HCT116 (cell line): ENCODE data around the gene IL31RA.

ENCODE experiments used
- ELF1 ChIP-seq: IDR thresholded peaks from 2 replicates; pipeline ENCODE4 v1.6.1; 2012; ENCODE audit warnings: low read depth, borderline replicate concordance
- EZH2 ChIP-seq: fragments of 200-600 bp; sonication (generic); IDR thresholded peaks from 2 replicates; pipeline ENCODE4 v1.6.1; 2017; ENCODE audit warnings: antibody characterized with exemption, mixed run types
- EZH2phosphoT487 ChIP-seq: fragments of 200-600 bp; IDR thresholded peaks from 2 replicates; pipeline ENCODE4 v1.6.1; 2018; ENCODE audit warnings: antibody characterized with exemption, borderline replicate concordance
- FOSL1 ChIP-seq: IDR thresholded peaks from 2 replicates; pipeline ENCODE4 v1.6.1; 2012; ENCODE audit warnings: low read depth
- JUND ChIP-seq: IDR thresholded peaks from 2 replicates; pipeline ENCODE4 v1.6.1; 2012
- POLR2A ChIP-seq: IDR thresholded peaks from 2 replicates; pipeline ENCODE4 v1.7.0; 2011; ENCODE audit warnings: borderline replicate concordance; ENCODE audit not compliant: insufficient read depth, insufficient read length; ENCODE audit errors: extremely low read depth
- POLR2AphosphoS5 ChIP-seq: IDR thresholded peaks from 2 replicates; pipeline ENCODE4 v1.6.1; 2011; ENCODE audit warnings: mild to moderate bottlenecking, low read depth, low read length, moderate library complexity
- SIN3A ChIP-seq: IDR thresholded peaks from 2 replicates; pipeline ENCODE4 v1.6.1; 2012; ENCODE audit warnings: low read depth
- YY1 ChIP-seq: IDR thresholded peaks from 2 replicates; pipeline ENCODE4 v1.6.1; 2011; ENCODE audit warnings: low read length, low read depth, moderate library complexity, mild to moderate bottlenecking; ENCODE audit not compliant: insufficient replicate concordance; ENCODE audit errors: extremely low read depth
- ZFX ChIP-seq: fragments of 450-650 bp; IDR thresholded peaks from 2 replicates; pipeline ENCODE4 v1.6.1; 2017
- ZNF274 ChIP-seq: fragments of 200-500 bp; sonication (Bioruptor generic); IDR thresholded peaks from 2 replicates; pipeline ENCODE4 v1.6.1; 2014; ENCODE audit warnings: mild to moderate bottlenecking, low read depth, low read length, inconsistent platforms
- TF ChIP-seq, protein P1 (sequence below), 3 experiments: fragments of 200-600 bp in 1 of 3; sonication (generic) in 1 of 3; IDR thresholded peaks in 2 of 3; conservative IDR thresholded peaks in 1 of 3; 2 replicates each; pipeline ENCODE4 v1.5.1; 2012 to 2017; ENCODE audit warnings: low read depth in 2 of 3, low read length in 2 of 3, antibody characterized with exemption in 1 of 3, borderline replicate concordance in 1 of 3, control low read depth in 1 of 3, mild to moderate bottlenecking in 1 of 3, mixed read lengths in 1 of 3, mixed run types in 1 of 3, moderate library complexity in 1 of 3; ENCODE audit not compliant: insufficient read depth in 1 of 3

DNA sequence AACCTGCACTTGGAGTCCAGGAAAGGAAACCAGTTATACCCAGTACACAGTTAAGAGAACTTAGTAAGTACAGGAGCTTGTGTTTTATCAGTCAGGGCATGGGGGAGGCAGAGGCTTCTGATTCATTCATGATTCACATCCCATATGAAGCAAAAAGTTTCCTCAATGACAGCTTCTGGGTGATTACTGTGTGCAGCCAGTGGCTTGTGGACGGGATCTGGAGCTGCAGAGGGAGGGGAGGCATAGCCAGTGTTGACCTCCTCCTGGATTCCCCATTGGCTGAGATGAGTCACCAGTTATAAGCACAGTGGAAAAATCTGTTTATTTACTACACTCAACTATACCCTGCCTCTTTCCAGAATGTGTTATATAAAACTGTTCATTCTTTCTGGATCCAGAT lies 17.7 kb downstream of the IL31RA start:
- no peak for TF ChIP-seq YY1
- TF ChIP-seq, protein P1, sequence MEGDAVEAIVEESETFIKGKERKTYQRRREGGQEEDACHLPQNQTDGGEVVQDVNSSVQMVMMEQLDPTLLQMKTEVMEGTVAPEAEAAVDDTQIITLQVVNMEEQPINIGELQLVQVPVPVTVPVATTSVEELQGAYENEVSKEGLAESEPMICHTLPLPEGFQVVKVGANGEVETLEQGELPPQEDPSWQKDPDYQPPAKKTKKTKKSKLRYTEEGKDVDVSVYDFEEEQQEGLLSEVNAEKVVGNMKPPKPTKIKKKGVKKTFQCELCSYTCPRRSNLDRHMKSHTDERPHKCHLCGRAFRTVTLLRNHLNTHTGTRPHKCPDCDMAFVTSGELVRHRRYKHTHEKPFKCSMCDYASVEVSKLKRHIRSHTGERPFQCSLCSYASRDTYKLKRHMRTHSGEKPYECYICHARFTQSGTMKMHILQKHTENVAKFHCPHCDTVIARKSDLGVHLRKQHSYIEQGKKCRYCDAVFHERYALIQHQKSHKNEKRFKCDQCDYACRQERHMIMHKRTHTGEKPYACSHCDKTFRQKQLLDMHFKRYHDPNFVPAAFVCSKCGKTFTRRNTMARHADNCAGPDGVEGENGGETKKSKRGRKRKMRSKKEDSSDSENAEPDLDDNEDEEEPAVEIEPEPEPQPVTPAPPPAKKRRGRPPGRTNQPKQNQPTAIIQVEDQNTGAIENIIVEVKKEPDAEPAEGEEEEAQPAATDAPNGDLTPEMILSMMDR (IDR thresholded peaks at IDR 0.05 in 2 of 3, conservative IDR thresholded peaks at IDR 0.05 in 1 of 3; ENCODE audit: borderline replicate concordance in 1 of 3, insufficient read depth in 1 of 3, low read depth in 2 of 3, low read length in 2 of 3): no peak
- peak; percentile 36; the same call in 1 of the 2 replicates for TF ChIP-seq POLR2AphosphoS5
- TF ChIP-seq EZH2: no peak
- no peak for TF ChIP-seq POLR2A
- TF ChIP-seq ZNF274: no peak
- TF ChIP-seq SIN3A: peak; percentile 30; the same call in 1 of the 2 replicates
- peak; percentile 94 for TF ChIP-seq FOSL1
- TF ChIP-seq ZFX: no peak
- TF ChIP-seq ELF1: no peak; the same call in 1 of the 2 replicates
- peak; percentile 81 for TF ChIP-seq JUND
- TF ChIP-seq EZH2phosphoT487: no peak
